WTC11 (cell line): Measurements from ENCODE around the gene FSD2. TPM values are rescaled to one million over a fixed set of nuclear protein-coding genes. Genes with fewer than 3 reads are reported as not detected.

Experiments used
- ATAC-seq: fragments of 200-7000 bp; cut with Tn5 transposase; 2 replicates; pipeline ENCODE4 v1.10.0; 2021; ENCODE audit warnings: mild to moderate bottlenecking, moderate library complexity
- CTCF ChIA-PET: fragments of 300-600 bp; sonication (Branson Sonifier 250); formaldehyde crosslinking; loops from one replicate; lab custom pipeline; 2021; ENCODE audit warnings: antibody characterized with exemption; lab: Charles Lee
- POLR2A ChIA-PET: fragments of 350-600 bp; sonication (Branson Sonifier 250); formaldehyde crosslinking; loops from one replicate; lab custom pipeline; 2021; ENCODE audit warnings: antibody characterized with exemption; lab: Charles Lee
- DNase-seq: peaks from one replicate; pipeline ENCODE4 v3.0.0; 2021; ENCODE audit warnings: low spot score
- H3K27ac Mint-ChIP-seq: 2 replicates; pipeline ENCODE4 v1.8.0; 2021; ENCODE audit warnings: mixed read lengths
- H3K27me3 Mint-ChIP-seq: 2 replicates; pipeline ENCODE4 v1.8.0; 2021; ENCODE audit warnings: low read depth, mild to moderate bottlenecking, moderate library complexity, mixed read lengths
- H3K36me3 Mint-ChIP-seq: 2 replicates; pipeline ENCODE4 v1.8.0; 2021; ENCODE audit warnings: mixed read lengths
- H3K4me1 Mint-ChIP-seq: 2 replicates; pipeline ENCODE4 v1.8.0; 2022; ENCODE audit warnings: mixed read lengths
- H3K4me3 Mint-ChIP-seq: 2 replicates; pipeline ENCODE4 v1.8.0; 2021; ENCODE audit warnings: mild to moderate bottlenecking, moderate library complexity, mixed read lengths
- H3K9me3 Mint-ChIP-seq: 2 replicates; pipeline ENCODE4 v1.8.0; 2021; ENCODE audit warnings: mixed read lengths
- ARID4B ChIP-seq: sonication (generic); formaldehyde crosslinking; IDR thresholded peaks from 2 replicates; pipeline ENCODE4 v1.8.0; 2023; ENCODE audit warnings: missing genetic modification reagents, mild to moderate bottlenecking, borderline replicate concordance
- ATF3 ChIP-seq: sonication (generic); formaldehyde crosslinking; conservative IDR thresholded peaks from 2 replicates; pipeline ENCODE4 v1.8.1; 2022; ENCODE audit warnings: mild to moderate bottlenecking, missing genetic modification reagents
- CBFB ChIP-seq: sonication (generic); formaldehyde crosslinking; IDR thresholded peaks from 2 replicates; pipeline ENCODE4 v1.8.1; 2022; ENCODE audit warnings: mild to moderate bottlenecking, low read depth, missing genetic modification reagents
- ERG ChIP-seq: fragments of 250-450 bp; sonication (Bioruptor Pico); IDR thresholded peaks from 2 replicates; pipeline ENCODE4 v1.8.0; 2021; ENCODE audit warnings: mild to moderate bottlenecking
- ESRRA ChIP-seq: sonication (generic); formaldehyde crosslinking; IDR thresholded peaks from 2 replicates; pipeline ENCODE4 v1.8.1; 2022; ENCODE audit warnings: mild to moderate bottlenecking, missing genetic modification reagents, borderline replicate concordance
- FOXP1 ChIP-seq: sonication (generic); formaldehyde crosslinking; IDR thresholded peaks from 2 replicates; pipeline ENCODE4 v1.8.0; 2022; ENCODE audit warnings: missing genetic modification reagents, mild to moderate bottlenecking, moderate library complexity, borderline replicate concordance
- FOXP4 ChIP-seq: sonication (generic); formaldehyde crosslinking; IDR thresholded peaks from 2 replicates; pipeline ENCODE4 v1.8.0; 2022; ENCODE audit warnings: mild to moderate bottlenecking, missing genetic modification reagents
- JAZF1 ChIP-seq: fragments of 250-450 bp; sonication (Bioruptor Pico); IDR thresholded peaks from 2 replicates; pipeline ENCODE4 v1.9.0; 2021; ENCODE audit warnings: moderate library complexity, mild to moderate bottlenecking, inconsistent platforms
- MXD4 ChIP-seq: fragments of 250-450 bp; sonication (Bioruptor Pico); IDR thresholded peaks from 2 replicates; pipeline ENCODE4 v1.8.0; 2021; ENCODE audit warnings: mild to moderate bottlenecking, moderate library complexity, borderline replicate concordance
- NFATC4 ChIP-seq: fragments of 250-450 bp; sonication (Bioruptor Pico); IDR thresholded peaks from 2 replicates; pipeline ENCODE4 v1.9.0; 2021; ENCODE audit warnings: mild to moderate bottlenecking
- NFE2L1 ChIP-seq: sonication (generic); formaldehyde crosslinking; IDR thresholded peaks from 2 replicates; pipeline ENCODE4 v1.8.1; 2023; ENCODE audit warnings: missing genetic modification reagents
- NR1H2 ChIP-seq: sonication (generic); formaldehyde crosslinking; IDR thresholded peaks from 2 replicates; pipeline ENCODE4 v1.9.0; 2021; ENCODE audit warnings: mild to moderate bottlenecking, moderate library complexity, missing genetic modification reagents
- PRDM15 ChIP-seq: sonication (generic); formaldehyde crosslinking; IDR thresholded peaks from 2 replicates; pipeline ENCODE4 v1.8.0; 2022; ENCODE audit warnings: missing genetic modification reagents
- PREB ChIP-seq: sonication (generic); formaldehyde crosslinking; IDR thresholded peaks from 2 replicates; pipeline ENCODE4 v1.8.1; 2022; ENCODE audit warnings: mild to moderate bottlenecking, missing genetic modification reagents, moderate library complexity, borderline replicate concordance
- SP1 ChIP-seq: sonication (generic); formaldehyde crosslinking; conservative IDR thresholded peaks from 2 replicates; pipeline ENCODE4 v1.8.1; 2022; ENCODE audit warnings: missing genetic modification reagents
- STAT6 ChIP-seq: sonication (generic); formaldehyde crosslinking; conservative IDR thresholded peaks from 2 replicates; pipeline ENCODE4 v1.8.1; 2023; ENCODE audit warnings: mild to moderate bottlenecking, low read depth, missing genetic modification reagents, moderate library complexity
- ZNF121 ChIP-seq: sonication (generic); formaldehyde crosslinking; IDR thresholded peaks from 2 replicates; pipeline ENCODE4 v1.8.0; 2023; ENCODE audit warnings: missing genetic modification reagents
- total RNA-seq: library from RNA; stranded (reverse); gene quantifications from 3 replicates; pipeline ENCODE4 v1.2.3, GENCODE V29; 2021

FSD2 gene
- total RNA-seq, 1 experiment from 2014 or later, result not detected

GRCh38 chr15:82830427-82831173, 24.7 kb upstream of the FSD2 start (continued):
- TF ChIP-seq ERG (no peak), MXD4 (CRISPR knock-in tag) (no peak), ATF3 (CRISPR knock-in tag) (no peak), PRDM15 (CRISPR knock-in tag) (no peak), NFE2L1 (CRISPR knock-in tag) (no peak), NFATC4 (no peak), JAZF1 (CRISPR knock-in tag) (no peak), ESRRA (no peak)

GRCh38 chr15:82829234-82829633, 23.4 kb upstream of the FSD2 start:
- TF ChIP-seq PREB (CRISPR knock-in tag) (no peak), STAT6 (CRISPR knock-in tag) (no peak), NR1H2 (CRISPR knock-in tag) (no peak), SP1 (CRISPR knock-in tag) (no peak), ARID4B (no peak), FOXP4 (CRISPR knock-in tag) (no peak), ESRRA (no peak), FOXP1 (no peak), ZNF121 (CRISPR knock-in tag) (no peak), CBFB (CRISPR knock-in tag) (no peak)
- no peaks in the 10 kb centered on the region for H3K9me3 Mint-ChIP-seq
- no peak for DNase-seq
- POLR2A ChIA-PET, result no interaction called here
- no peak overlapping the region for H3K27ac Mint-ChIP-seq
- H3K4me1 Mint-ChIP-seq, result no peaks in the 10 kb centered on the region
- ATAC-seq, result no peak
- H3K4me3 Mint-ChIP-seq, result no peak overlapping the region
- CTCF ChIA-PET, result no interaction called here
- H3K27me3 Mint-ChIP-seq, result no peaks in the 10 kb centered on the region
- peaks cover 38% of the 10 kb centered on the region for H3K36me3 Mint-ChIP-seq
